ENCODE data around the gene CNTNAP2.

DNA sequence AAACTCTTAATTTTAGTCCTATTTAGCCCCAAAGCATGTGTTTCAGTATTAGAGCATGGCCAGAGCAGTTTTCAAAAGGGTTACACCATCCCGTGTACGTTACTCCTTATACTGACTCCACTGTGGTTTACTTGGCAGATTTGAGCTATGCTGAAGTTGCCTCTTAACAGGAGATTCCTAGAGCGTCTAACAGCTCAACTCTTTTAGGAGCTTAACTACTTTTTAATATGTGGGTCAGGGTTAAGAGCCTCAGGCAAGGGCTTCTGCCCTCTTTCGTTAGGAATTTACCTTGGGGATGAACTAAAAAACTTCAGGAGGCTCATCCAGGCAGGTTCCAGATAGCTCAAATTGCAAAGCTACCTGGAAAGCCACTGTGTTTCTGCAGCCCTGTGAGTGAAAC lies 1799.2 kb downstream of the CNTNAP2 start:
- TF ChIP-seq, protein P1, sequence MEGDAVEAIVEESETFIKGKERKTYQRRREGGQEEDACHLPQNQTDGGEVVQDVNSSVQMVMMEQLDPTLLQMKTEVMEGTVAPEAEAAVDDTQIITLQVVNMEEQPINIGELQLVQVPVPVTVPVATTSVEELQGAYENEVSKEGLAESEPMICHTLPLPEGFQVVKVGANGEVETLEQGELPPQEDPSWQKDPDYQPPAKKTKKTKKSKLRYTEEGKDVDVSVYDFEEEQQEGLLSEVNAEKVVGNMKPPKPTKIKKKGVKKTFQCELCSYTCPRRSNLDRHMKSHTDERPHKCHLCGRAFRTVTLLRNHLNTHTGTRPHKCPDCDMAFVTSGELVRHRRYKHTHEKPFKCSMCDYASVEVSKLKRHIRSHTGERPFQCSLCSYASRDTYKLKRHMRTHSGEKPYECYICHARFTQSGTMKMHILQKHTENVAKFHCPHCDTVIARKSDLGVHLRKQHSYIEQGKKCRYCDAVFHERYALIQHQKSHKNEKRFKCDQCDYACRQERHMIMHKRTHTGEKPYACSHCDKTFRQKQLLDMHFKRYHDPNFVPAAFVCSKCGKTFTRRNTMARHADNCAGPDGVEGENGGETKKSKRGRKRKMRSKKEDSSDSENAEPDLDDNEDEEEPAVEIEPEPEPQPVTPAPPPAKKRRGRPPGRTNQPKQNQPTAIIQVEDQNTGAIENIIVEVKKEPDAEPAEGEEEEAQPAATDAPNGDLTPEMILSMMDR (IDR thresholded peaks at IDR 0.05) = no peak
- TF ChIP-seq POLR2A (IDR thresholded peaks at IDR 0.05) = no peak

All from testis (tissue), 2 donors.